Brain microvascular endothelial cell (primary cell): ENCODE data around the gene IFITM10.

Source experiments
- DNase-seq: peaks from one replicate; pipeline ENCODE4 v3.0.0-alpha.2; 2020
- H3K27ac ChIP-seq: fragments of 250-450 bp; sonication (Bioruptor Pico); 2 replicates; pipeline ENCODE4 v1.5.1; 2020; ENCODE audit warnings: mild to moderate bottlenecking, moderate library complexity
- H3K27me3 ChIP-seq: fragments of 250-450 bp; sonication (Bioruptor Pico); replicated peaks from 2 replicates; pipeline ENCODE4 v1.5.1; 2020; ENCODE audit warnings: mild to moderate bottlenecking
- H3K36me3 ChIP-seq: fragments of 250-450 bp; sonication (Bioruptor Pico); replicated peaks from 2 replicates; pipeline ENCODE4 v1.5.1; 2020; ENCODE audit warnings: mild to moderate bottlenecking
- H3K4me3 ChIP-seq: 2 replicates; pipeline ENCODE4 v1.5.1; 2011; ENCODE audit warnings: low read depth, mild to moderate bottlenecking, control low read depth, low read length, moderate library complexity
- in situ Hi-C: cut with HindIII; loops from 2 replicates; pipeline ENCODE4 v1.10.0; 2017; ENCODE audit warnings: low sequenced_read_pairs, low pct_ligation_motif_present
- TF ChIP-seq, protein P1 (sequence below): IDR thresholded peaks from 2 replicates; pipeline ENCODE4 v1.5.1; 2011; ENCODE audit warnings: low read depth, mild to moderate bottlenecking, moderate library complexity, low read length, control low read depth, inconsistent platforms; ENCODE audit errors: missing control alignments

The IFITM10 gene

DNA sequence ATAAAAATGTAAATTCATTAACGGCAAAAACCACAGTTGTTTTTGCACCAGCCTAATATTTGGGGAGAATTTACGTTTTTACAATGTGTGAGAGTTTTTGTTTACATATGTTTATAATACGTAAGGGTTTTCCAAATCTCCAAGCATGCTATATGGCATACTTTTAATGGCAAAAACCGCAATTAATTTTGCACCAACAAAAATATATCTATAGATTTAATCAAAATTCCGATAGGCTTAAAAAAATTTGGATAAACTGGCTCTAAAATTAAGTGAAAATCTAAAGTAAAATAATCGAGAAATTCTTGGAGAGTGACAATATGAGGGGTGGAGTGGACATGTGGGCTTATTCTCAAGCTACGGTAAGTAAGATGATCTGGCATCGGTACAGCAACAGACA is 30.6 kb downstream of the IFITM10 start:
- DNase-seq, result no peak
- TF ChIP-seq, protein P1, sequence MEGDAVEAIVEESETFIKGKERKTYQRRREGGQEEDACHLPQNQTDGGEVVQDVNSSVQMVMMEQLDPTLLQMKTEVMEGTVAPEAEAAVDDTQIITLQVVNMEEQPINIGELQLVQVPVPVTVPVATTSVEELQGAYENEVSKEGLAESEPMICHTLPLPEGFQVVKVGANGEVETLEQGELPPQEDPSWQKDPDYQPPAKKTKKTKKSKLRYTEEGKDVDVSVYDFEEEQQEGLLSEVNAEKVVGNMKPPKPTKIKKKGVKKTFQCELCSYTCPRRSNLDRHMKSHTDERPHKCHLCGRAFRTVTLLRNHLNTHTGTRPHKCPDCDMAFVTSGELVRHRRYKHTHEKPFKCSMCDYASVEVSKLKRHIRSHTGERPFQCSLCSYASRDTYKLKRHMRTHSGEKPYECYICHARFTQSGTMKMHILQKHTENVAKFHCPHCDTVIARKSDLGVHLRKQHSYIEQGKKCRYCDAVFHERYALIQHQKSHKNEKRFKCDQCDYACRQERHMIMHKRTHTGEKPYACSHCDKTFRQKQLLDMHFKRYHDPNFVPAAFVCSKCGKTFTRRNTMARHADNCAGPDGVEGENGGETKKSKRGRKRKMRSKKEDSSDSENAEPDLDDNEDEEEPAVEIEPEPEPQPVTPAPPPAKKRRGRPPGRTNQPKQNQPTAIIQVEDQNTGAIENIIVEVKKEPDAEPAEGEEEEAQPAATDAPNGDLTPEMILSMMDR, result no peak
- Histone ChIP-seq H3K27ac (no peak overlapping the region), H3K4me3 (no peak overlapping the region), H3K36me3 (no peaks in the 10 kb centered on the region), H3K27me3 (no peaks in the 10 kb centered on the region)
- in situ Hi-C loops, result no loop called here

DNA sequence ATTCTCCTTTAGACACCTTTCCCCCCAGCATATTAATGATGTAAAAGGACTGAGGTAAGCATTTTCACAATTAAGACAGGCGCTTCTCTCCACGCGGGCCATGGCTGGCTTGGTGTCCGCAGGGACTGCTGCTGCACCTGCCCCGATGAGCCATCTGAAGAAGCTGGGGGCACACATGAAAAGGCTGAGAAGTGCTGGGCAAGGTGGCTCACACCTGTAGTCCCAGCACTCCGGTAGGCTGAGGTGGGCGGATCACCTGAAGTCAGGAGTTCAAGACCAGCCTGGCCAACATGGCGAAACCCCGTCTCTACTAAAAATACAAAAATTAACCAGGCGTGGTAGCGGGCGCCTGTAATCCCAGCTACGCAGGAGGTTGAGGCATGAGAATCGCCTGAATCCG is 32.1 kb downstream of the IFITM10 start:
- Histone ChIP-seq H3K27ac (no peak overlapping the region), H3K4me3 (no peak overlapping the region), H3K27me3 (no peaks in the 10 kb centered on the region), H3K36me3 (no peaks in the 10 kb centered on the region)
- TF ChIP-seq, protein P1, result no peak
- in situ Hi-C loops, result no loop called here
- DNase-seq, result no peak

- no peaks in the 10 kb centered on the region for H3K27me3 ChIP-seq
- in situ Hi-C loops, result no loop called here
- no peak for DNase-seq
Measured at GRCh38 chr11:1717745-1718144, 32.6 kb downstream of the IFITM10 start.

DNA sequence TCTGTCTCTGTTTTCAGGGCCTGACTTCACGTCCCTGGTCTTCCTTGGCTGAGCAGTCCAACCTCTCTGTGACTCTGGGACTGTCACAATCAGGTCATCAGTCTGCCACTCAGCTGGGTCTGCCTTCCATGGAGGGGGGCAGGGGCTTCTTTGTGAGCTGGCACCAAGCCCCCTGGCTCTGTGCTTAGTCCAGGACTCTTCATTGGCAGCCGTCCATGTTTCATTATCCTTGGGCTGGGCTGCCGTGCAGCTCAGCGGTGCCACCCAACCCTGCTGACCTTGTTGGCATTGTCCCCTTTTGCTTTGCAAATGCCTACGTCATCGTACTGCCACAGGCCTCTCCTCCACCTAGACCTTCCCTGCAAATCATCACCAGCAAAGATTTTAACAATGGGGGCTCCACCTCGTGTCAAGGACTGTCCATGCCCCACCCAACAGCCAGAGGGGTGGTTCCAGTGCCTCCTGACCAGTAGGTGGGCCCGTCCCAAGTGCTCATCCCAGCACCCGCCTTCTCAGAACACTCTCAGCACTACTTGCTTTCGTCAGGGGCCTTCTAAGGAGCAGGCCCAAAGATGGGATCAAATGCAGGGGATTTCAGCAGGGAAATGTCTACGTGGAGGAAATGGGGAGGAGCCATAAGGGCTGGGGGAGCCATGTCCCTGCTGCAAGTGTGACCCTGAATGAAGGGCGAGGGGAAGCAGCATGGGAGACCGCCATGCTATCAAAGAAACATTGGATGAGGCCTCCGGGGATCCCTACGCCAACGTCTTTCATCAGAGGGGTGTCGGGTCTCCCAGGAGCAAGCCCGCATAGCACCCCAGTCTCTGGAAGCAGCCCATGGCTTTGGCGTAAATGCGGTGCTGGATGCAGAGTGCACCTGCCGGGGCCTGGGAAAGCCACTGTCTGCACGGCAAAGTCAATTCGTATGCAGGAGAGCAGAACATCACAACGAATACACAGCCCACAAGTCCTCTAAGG is 35.2 kb downstream of the IFITM10 start:
- Histone ChIP-seq H3K27me3 (no peaks in the 10 kb centered on the region), H3K4me3 (no peak overlapping the region), H3K36me3 (no peaks in the 10 kb centered on the region), H3K27ac (no peak overlapping the region)
- TF ChIP-seq, protein P1, result no peak
- no peak for DNase-seq
- in situ Hi-C loops, result no loop called here

More at GRCh38 chr11:1717745-1718144, 32.6 kb downstream of the IFITM10 start:
- H3K27ac ChIP-seq, result no peak overlapping the region
- no peaks in the 10 kb centered on the region for H3K36me3 ChIP-seq
- no peak overlapping the region for H3K4me3 ChIP-seq
- TF ChIP-seq, protein P1, result no peak

- peaks cover 4% of the 10 kb centered on the region for H3K27me3 ChIP-seq
- no peak for DNase-seq
- no peaks in the 10 kb centered on the region for H3K36me3 ChIP-seq
- in situ Hi-C loops, result no loop called here
- no peak overlapping the region for H3K4me3 ChIP-seq
- H3K27ac ChIP-seq, result no peak overlapping the region
- TF ChIP-seq, protein P1, result no peak
Measured at GRCh38 chr11:1708716-1709115, 41.7 kb downstream of the IFITM10 start.
